Myocyte (in vitro differentiated cells): ENCODE measurements around the gene CROCC2. TPM values are rescaled to one million over a fixed set of nuclear protein-coding genes. Genes with fewer than 3 reads are reported as not detected.

Experiments used
- DNase-seq: peaks from one replicate; pipeline ENCODE4 v3.0.0-alpha.2; 2012; ENCODE audit warnings: low read depth
- total RNA-seq: library from RNA; depleted of rRNA; stranded (reverse); fragments of >200 nt; gene quantifications from 2 replicates; pipeline ENCODE4 v1.2.3, GENCODE V29; 2014

Gene CROCC2
- total RNA-seq, 1 donor from 2014 or later = not detected

DNA sequence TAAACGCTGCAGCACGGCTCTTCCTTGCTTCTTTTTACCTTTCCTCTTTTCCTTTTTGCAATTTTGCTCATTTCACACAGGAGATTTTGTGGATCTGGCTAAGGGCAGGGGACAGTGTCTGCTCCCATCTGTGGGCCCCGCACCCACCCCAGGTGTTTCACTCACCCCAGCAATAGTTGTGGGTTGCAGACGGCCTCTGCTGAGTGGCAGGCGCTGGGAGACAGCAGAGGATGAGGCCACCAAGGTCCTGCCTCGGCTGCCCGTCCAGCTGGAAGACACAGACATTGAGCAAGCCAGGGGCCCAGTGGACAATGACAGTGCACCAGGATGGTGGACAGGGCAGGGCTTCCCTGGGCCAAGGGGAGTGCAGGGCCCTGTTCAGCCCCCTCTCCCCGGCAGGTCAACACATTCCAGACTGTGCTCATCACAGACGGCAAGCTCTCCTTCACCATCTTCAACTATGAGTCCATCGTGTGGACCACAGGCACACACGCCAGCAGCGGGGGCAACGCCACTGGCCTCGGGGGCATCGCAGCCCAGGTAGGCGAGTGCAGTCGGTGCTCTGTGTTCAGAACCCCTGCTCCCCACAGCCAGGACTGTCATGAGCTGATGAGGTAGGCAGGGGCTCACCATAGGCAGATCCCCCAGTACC is 127.3 kb downstream of the CROCC2 start:
- DNase-seq = no peak

DNA sequence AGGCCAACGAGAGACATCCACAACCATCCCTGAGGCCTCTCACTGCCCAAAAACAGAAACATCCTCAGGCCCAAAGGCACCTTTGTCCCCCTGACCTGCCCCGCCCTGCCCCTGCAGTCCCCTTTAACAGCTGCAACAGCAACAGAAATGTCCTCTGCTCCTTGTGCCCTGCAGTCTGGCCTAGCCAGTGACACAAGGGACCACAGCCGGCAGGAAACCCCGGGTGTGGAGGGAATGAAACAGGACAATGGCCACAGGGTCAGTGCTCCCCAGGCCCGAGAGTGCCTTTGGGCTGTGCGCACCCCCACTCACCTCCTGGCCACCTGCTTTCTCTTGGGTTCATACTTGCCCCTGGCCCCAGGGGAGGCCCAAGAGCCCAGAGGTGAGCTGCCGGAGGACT is 127.9 kb downstream of the CROCC2 start:
- DNase-seq = no peak

DNA sequence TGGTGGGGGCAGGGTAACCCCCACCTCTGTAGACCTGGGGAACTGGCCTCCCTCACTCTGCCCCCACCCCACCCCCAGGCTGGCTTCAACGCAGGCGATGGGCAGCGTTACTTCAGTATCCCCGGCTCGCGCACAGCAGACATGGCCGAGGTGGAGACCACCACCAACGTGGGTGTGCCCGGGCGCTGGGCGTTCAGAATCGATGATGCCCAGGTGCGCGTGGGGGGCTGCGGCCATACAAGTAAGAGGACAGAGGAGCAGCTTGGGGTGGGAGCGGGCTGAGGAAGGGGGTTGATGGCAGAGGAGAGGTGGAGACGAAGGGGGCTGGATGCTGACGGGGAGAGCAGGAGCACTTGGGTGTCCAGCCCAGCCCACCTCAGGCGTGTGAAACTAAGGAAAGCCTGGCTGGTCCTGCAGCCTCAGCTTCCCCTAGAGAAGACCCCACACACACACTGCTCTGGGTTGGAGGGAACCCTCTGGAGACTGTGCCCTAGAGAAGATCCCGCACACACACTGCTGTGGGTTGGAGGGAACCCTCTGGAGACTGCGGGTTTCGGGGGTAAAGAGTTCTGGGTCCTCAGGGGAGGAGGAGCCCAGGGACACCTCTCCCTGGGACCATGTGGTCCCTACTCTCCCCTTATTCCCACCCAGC is 128.5 kb downstream of the CROCC2 start:
- DNase-seq = no peak

GRCh38 chr2:241035142-241035817 is 129.1 kb downstream of the CROCC2 start:
- no peak for DNase-seq

DNA sequence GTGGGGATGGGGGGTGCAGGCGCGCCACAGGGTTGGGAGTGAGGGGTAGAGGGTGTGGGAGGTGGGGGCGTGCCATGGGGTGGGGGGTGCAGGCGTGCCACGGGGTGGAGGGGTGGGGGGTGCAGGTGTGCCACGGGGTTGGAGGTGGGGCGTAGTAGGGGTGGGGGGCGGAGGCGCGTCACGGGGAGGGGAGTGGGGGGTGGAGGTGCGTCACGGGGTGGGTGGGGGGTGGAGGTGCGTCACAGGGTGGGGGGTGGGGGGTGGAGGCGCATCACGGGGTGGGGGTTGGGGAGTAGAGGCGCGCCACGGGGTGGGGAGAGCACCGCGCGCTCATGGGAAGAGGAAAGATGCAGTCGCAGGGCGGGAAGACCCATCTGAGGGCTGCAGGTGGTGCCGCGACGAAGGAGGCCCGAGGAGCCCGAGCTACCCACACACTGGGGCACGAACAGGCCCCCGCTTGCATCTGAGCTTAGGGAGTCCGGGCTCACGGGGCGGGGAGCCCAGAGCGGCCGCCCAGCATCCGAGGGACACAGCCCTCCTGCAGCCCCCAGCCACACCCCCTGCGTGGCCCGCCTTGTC is 129.8 kb downstream of the CROCC2 start:
- no peak for DNase-seq

- no peak for DNase-seq
Measured at GRCh38 chr2:241036397-241036963, 130.3 kb downstream of the CROCC2 start.

DNA sequence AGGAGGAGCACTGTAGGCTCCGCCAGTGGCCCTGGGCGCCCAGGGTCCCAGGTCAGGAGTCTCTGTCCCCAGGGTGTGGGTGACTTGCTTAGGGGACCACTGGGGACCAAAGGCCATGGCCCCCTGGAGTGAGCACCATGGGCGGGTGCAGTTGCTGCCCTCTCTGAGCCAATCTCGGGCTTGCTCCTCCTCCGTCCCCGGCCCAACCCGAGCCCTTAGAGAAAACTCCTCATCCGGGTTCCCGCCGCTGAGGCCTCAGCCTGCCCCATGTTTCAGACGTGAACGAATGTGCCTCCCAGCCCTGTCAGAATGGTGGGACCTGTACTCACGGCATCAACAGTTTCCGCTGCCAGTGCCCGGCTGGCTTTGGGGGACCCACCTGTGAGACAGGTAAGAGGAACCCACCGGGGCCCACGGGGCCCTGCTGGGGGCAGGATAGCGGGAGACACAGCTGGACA is 130.9 kb downstream of the CROCC2 start:
- DNase-seq = no peak

DNA sequence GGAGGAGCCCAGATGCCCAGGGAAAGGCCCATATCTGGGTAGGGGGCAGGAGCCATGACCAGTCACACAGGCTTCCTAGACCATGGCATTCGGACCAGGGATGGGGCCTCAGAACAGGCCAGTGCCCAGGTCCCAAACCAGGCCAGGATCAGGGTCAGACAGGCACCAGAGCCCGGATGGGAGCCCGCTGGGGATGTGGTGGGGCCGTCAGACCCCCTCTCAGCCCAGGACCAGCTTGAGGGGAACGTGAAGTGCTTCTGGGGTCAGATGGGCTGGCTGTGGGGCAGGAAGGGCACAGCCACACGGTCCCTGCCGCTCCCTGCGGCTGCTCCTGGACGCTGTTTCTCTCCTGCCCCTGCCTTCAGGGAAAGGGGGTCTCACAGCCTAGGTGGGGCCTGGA is 131.4 kb downstream of the CROCC2 start:
- no peak for DNase-seq

DNA sequence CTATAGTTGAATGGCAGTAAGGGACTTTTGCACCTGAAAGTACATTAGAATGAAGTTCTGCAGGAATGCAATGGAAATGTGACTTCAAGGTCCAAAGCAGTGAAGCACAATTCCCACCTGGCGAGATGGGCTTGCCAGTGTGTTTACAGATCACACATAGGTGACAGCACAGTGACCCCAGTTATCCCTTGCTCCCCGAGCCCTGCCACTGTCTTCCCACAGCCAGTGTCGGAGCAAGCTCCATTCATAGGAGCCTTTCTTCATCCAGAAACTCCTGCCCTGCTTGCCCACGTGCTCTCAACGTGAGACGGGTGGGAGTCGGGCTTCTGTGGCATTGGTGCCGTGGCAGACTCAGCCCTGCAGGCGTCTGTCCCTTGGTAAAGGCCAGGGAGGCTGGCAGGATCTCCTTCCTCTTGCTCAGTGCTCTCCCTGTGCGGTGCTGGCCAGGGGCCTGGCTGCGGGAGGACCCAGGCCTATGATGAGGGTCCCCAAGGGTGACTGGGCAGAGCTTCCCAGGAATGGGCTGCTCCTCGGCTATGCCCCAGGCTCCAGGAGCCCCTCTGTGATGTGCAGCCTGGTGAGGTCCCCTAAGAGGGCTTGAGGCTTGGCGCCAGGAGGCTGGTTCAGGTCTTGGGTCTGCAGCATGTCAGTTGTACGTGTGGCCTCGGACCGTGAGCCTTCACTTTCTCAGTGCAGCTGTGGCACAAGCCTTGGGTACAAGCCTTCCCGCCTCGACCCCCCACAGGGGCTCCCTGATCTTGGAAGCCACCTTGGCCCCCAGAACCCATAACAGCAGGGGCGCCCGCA is 132.4 kb downstream of the CROCC2 start:
- DNase-seq = no peak

DNA sequence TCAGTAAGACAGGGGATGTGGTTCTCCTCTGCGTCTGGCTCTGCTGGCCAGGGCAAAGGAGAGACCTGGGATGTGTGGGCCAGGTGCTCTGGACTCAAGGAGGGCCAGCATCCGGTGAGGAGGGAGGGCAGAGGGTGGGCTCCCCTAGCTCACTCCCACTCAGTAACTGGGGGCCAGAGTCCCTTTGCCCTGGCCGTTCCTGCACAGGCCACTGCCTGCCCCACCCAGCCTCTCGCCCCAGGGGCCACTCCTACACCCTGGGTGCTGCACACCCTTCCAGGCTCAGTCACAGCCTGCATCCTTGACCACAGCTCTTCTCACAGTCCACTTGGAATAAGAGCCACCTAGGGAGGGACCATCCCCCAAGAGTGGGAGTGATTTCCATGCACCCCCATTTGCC is 133.3 kb downstream of the CROCC2 start:
- DNase-seq = no peak

DNA sequence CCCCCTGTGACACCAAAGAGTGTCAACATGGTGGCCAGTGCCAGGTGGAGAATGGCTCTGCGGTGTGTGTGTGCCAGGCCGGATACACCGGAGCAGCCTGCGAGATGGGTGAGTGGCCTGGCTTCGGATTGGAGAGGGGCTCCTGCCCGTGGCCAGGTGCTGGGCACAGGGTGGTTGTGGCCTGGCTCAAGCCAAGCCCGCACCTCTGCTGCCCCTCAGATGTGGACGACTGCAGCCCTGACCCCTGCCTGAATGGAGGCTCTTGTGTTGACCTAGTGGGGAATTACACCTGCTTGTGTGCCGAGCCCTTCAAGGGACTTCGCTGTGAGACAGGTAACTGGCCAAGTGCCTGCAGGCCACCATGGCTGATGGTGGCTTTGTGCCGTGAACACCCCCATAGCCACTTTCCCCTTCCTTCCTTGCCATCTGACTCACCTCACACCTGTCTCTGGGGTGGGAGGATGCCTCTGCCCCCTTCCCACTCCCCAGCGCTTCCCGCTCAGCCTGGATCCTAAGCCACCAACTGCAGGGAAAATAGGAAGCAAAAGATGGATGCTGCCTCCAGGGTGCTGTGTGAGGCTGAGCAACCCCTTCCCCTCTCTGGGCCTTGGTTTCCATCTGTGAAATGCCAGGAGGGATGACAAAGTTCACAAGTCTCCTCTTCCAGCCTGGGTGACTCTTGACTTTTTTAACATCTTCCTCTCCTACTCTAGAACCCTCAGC is 134.1 kb downstream of the CROCC2 start:
- DNase-seq = no peak

DNA sequence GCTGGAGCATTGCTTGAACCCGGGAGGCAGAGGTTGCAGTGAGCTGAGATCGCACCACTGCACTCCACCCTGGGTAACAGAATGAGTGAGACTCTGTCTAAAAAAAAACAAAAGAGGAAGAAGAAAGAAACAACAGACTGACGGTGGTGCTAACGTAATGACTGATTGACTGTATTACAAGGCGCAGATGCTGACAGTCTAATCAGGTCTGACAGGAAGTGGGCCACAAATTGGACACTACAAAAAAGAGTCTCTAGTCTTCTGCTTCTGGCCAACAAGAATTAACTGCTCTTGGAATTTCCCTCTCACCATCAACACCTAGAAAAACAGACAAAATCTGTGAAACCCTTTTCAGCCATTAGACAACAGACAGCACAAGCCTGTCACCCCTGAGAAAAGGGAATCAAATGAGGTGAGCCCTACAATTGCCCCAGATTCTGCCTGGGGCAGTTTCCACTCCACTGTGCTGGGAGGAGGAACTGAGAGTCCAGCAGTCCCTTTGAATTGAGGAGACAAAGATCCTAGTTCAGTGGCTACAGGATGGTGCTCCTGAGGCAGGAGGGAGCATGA is 135.5 kb downstream of the CROCC2 start:
- no peak for DNase-seq

Other genes starting within 250 kb of the CROCC2 start
- not detected in 2 replicates for gene AQP12B, start 223.5 kb upstream of the CROCC2 start, total RNA-seq
- gene AQP12A, start 214.5 kb upstream of the CROCC2 start, total RNA-seq = not detected in 2 replicates
- gene KIF1A, start 86.1 kb upstream of the CROCC2 start, total RNA-seq = 0.05 and 0.16 TPM in 2 replicates
- not detected in 2 replicates for gene AGXT, start 37.5 kb upstream of the CROCC2 start, total RNA-seq
- not detected in 2 replicates for gene MAB21L4, start 10.2 kb upstream of the CROCC2 start, total RNA-seq
- 12.5 and 18.5 TPM in 2 replicates for gene SNED1, start 92.3 kb downstream of the CROCC2 start, total RNA-seq
- gene MTERF4, start 196.0 kb downstream of the CROCC2 start, total RNA-seq = 24.2 and 28.0 TPM in 2 replicates
- gene PASK, start 243.1 kb downstream of the CROCC2 start, total RNA-seq = 0.45 and 1.9 TPM in 2 replicates
- 86.1 and 94.3 TPM in 2 replicates for gene PPP1R7, start 244.1 kb downstream of the CROCC2 start, total RNA-seq